ENCODE data around the gene UBE2L5.

GRCh38 chr13:30464496-30465342 is 42.4 kb downstream of the UBE2L5 start:
- TF ChIP-seq, protein P1, sequence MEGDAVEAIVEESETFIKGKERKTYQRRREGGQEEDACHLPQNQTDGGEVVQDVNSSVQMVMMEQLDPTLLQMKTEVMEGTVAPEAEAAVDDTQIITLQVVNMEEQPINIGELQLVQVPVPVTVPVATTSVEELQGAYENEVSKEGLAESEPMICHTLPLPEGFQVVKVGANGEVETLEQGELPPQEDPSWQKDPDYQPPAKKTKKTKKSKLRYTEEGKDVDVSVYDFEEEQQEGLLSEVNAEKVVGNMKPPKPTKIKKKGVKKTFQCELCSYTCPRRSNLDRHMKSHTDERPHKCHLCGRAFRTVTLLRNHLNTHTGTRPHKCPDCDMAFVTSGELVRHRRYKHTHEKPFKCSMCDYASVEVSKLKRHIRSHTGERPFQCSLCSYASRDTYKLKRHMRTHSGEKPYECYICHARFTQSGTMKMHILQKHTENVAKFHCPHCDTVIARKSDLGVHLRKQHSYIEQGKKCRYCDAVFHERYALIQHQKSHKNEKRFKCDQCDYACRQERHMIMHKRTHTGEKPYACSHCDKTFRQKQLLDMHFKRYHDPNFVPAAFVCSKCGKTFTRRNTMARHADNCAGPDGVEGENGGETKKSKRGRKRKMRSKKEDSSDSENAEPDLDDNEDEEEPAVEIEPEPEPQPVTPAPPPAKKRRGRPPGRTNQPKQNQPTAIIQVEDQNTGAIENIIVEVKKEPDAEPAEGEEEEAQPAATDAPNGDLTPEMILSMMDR (IDR thresholded peaks at IDR 0.05) = no peak
- TF ChIP-seq POLR2AphosphoS5 (IDR thresholded peaks at IDR 0.05) (peak; percentile 12 to 71 (median 48)), POLR2A (IDR thresholded peaks at IDR 0.05) (no peak), EP300 (IDR thresholded peaks at IDR 0.05) (no peak)
